OCI-LY3 (cell line): Measurements from ENCODE around the gene CACNA2D3.

ENCODE experiments used
- H2AFZ ChIP-seq: fragments of 200-600, 300-600 bp; shearing (Covaris generic); 2 replicates; pipeline ENCODE4 v1.6.0; 2014; ENCODE audit warnings: antibody characterized with exemption, low read depth, low read length
- H3K27ac ChIP-seq: fragments of 200-600, 300-600 bp; sonication (generic); 2 replicates; pipeline ENCODE4 v1.5.1; 2014; ENCODE audit warnings: mild to moderate bottlenecking, low read length, moderate library complexity, mixed read lengths
- H3K27me3 ChIP-seq: fragments of 200-600, 300-600 bp; sonication (generic); 2 replicates; pipeline ENCODE4 v1.6.1; 2014; ENCODE audit warnings: low read depth, low read length, mixed read lengths
- H3K36me3 ChIP-seq: fragments of 200-600, 300-600 bp; sonication (generic); replicated peaks from 2 replicates; pipeline ENCODE3; 2014; ENCODE audit warnings: low read depth, low read length, mixed read lengths
- H3K4me1 ChIP-seq: fragments of 300-600, 200-600 bp; sonication (generic); 2 replicates; pipeline ENCODE4 v1.6.1; 2014; ENCODE audit warnings: low read length, mixed read lengths
- H3K4me2 ChIP-seq: fragments of 200-600, 300-600 bp; sonication (generic); 2 replicates; pipeline ENCODE4 v1.6.1; 2014; ENCODE audit warnings: low read length, mixed read lengths
- H3K4me3 ChIP-seq: fragments of 300-600, 200-600 bp; sonication (generic); 2 replicates; pipeline ENCODE4 v1.5.1; 2014; ENCODE audit warnings: antibody characterized with exemption, mild to moderate bottlenecking, low read length, moderate library complexity
- H3K79me2 ChIP-seq: fragments of 300-600, 200-600 bp; shearing (Covaris generic); 2 replicates; pipeline ENCODE4 v1.6.1; 2014; ENCODE audit warnings: mild to moderate bottlenecking, low read length, mixed read lengths
- H3K9ac ChIP-seq: fragments of 300-600, 200-600 bp; shearing (Covaris generic); 2 replicates; pipeline ENCODE4 v1.6.0; 2014; ENCODE audit warnings: mild to moderate bottlenecking, low read length, moderate library complexity
- H3K9me3 ChIP-seq: fragments of 200-600, 300-600 bp; shearing (Covaris generic); 2 replicates; pipeline ENCODE4 v1.6.1; 2014; ENCODE audit warnings: low read length, mixed read lengths; ENCODE audit not compliant: insufficient read depth
- H4K20me1 ChIP-seq: fragments of 200-600, 300-600 bp; sonication (generic); 2 replicates; pipeline ENCODE4 v1.6.1; 2016; ENCODE audit warnings: low read length, mixed read lengths; ENCODE audit not compliant: insufficient read depth
- CTCF ChIP-seq: fragments of 200-600, 300-600 bp; sonication (generic); IDR thresholded peaks from 2 replicates; pipeline ENCODE4 v1.5.1; 2014; ENCODE audit warnings: antibody characterized with exemption, low read length, low read depth
- EZH2phosphoT487 ChIP-seq: fragments of 200-600 bp; shearing (Covaris generic); IDR thresholded peaks from 2 replicates; pipeline ENCODE4 v1.6.1; 2018; ENCODE audit warnings: antibody characterized with exemption, mixed run types, low read depth

Gene CACNA2D3

GRCh38 chr3:54790051-54790450 is 667.7 kb downstream of the CACNA2D3 start:
- H3K9me3 ChIP-seq: no peaks in the 10 kb centered on the region; the same call in 1 of the 2 replicates
- H3K4me3 ChIP-seq: no peak overlapping the region
- H4K20me1 ChIP-seq: no peaks in the 10 kb centered on the region
- no peaks in the 10 kb centered on the region for H3K79me2 ChIP-seq
- H3K4me2 ChIP-seq: no peak overlapping the region
- H2AFZ ChIP-seq: no peak overlapping the region
- TF ChIP-seq EZH2phosphoT487: no peak
- no peak for TF ChIP-seq CTCF
- no peak overlapping the region for H3K9ac ChIP-seq
- no peak overlapping the region for H3K27ac ChIP-seq
- H3K36me3 ChIP-seq: no peaks in the 10 kb centered on the region
- H3K4me1 ChIP-seq: no peaks in the 10 kb centered on the region
- H3K27me3 ChIP-seq: peaks cover 16% of the 10 kb centered on the region

GRCh38 chr3:54791501-54792156 is 669.3 kb downstream of the CACNA2D3 start:
- H3K4me1 ChIP-seq: no peaks in the 10 kb centered on the region
- no peaks in the 10 kb centered on the region; the same call in 1 of the 2 replicates for H3K9me3 ChIP-seq
- TF ChIP-seq EZH2phosphoT487 (no peak), CTCF (no peak)
- no peaks in the 10 kb centered on the region for H3K79me2 ChIP-seq
- H4K20me1 ChIP-seq: no peaks in the 10 kb centered on the region
- peaks cover 19% of the 10 kb centered on the region for H3K27me3 ChIP-seq
- H3K4me3 ChIP-seq: no peak overlapping the region
- no peak overlapping the region for H3K27ac ChIP-seq
- H3K4me2 ChIP-seq: no peak overlapping the region
- H3K9ac ChIP-seq: no peak overlapping the region
- H3K36me3 ChIP-seq: no peaks in the 10 kb centered on the region
- H2AFZ ChIP-seq: no peak overlapping the region

GRCh38 chr3:54792584-54792983 is 670.2 kb downstream of the CACNA2D3 start:
- Histone ChIP-seq H3K9ac (no peak overlapping the region), H3K9me3 (no peaks in the 10 kb centered on the region; the same call in 1 of the 2 replicates), H2AFZ (no peak overlapping the region), H3K27me3 (peaks cover 19% of the 10 kb centered on the region), H3K36me3 (no peaks in the 10 kb centered on the region), H3K79me2 (no peaks in the 10 kb centered on the region), H3K4me1 (no peaks in the 10 kb centered on the region), H3K27ac (no peak overlapping the region), H3K4me2 (no peak overlapping the region), H4K20me1 (no peaks in the 10 kb centered on the region), H3K4me3 (no peak overlapping the region)
- TF ChIP-seq CTCF: no peak
- no peak for TF ChIP-seq EZH2phosphoT487

- no peak overlapping the region for H3K9ac ChIP-seq
- no peak for TF ChIP-seq EZH2phosphoT487
- TF ChIP-seq CTCF: no peak
- no peaks in the 10 kb centered on the region for H3K36me3 ChIP-seq
- no peak overlapping the region for H2AFZ ChIP-seq
- no peak overlapping the region for H3K4me3 ChIP-seq
- no peaks in the 10 kb centered on the region; the same call in 1 of the 2 replicates for H3K9me3 ChIP-seq
- no peak overlapping the region for H3K4me2 ChIP-seq
- no peaks in the 10 kb centered on the region for H3K79me2 ChIP-seq
- peaks cover 19% of the 10 kb centered on the region for H3K27me3 ChIP-seq
- no peak overlapping the region for H3K27ac ChIP-seq
- no peaks in the 10 kb centered on the region for H3K4me1 ChIP-seq
- H4K20me1 ChIP-seq: no peaks in the 10 kb centered on the region
These were observed 670.8 kb downstream of the CACNA2D3 start for GRCh38 chr3:54793171-54793570.
